GM21515 (cell line): ENCODE measurements around the gene SLCO3A1.

Experiments used
- ATAC-seq: cut with Tn5 transposase; IDR thresholded peaks from one replicate; pipeline ENCODE4 v1.9.1; 2021; ENCODE audit not compliant: unreplicated experiment

Gene SLCO3A1

DNA sequence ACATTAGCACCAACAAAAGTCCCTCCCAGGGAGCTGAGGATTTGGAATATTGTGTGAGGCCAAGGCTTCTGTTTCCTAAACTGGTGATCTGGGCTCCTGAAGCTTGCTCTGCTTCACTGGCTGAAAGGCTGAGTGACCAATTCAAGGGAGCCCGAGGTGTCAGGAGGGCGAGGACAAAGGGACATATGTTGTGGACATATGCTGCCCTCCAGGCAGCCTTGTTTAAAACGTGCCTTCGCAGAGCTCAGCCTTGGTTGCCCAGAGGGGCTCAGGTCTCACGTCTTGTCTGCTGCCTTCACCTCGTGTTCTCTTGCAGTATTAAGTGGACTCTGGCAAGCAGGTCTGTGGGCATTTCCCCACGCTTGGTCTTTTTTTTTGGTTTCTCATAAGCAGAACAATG, 7.0 kb downstream of the SLCO3A1 start:
- ATAC-seq = no peak

- ATAC-seq = no peak
These were observed 7.7 kb downstream of the SLCO3A1 start for GRCh38 chr15:91861223-91861622.

- ATAC-seq = no peak
These were observed 9.5 kb downstream of the SLCO3A1 start for GRCh38 chr15:91862891-91863504.

- no peak for ATAC-seq
These were observed 10.2 kb downstream of the SLCO3A1 start for GRCh38 chr15:91863621-91864255.

- no peak for ATAC-seq
These were observed 11.2 kb downstream of the SLCO3A1 start for GRCh38 chr15:91864664-91865063.

- no peak for ATAC-seq
These were observed 12.0 kb downstream of the SLCO3A1 start for GRCh38 chr15:91865486-91865885.

DNA sequence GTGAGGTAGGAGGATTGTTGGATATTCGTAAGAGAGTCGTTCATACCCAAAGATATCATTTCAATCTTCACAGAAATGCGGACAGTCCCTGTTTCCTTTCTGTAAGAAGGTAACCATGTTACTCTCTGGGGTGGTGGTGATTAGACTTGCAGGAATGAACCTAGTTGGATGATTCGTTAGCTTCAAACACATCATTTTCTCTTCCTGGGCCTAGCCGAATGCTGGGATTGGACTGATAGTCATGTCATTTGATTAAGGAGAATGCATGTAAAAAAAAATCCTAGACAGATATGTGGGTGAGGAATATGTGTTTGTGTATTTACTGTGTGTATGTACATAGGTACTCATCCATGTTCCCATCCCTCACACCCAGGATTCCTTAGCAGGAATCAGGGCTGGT, 12.4 kb downstream of the SLCO3A1 start:
- ATAC-seq = no peak

GRCh38 chr15:91866371-91866905, 12.9 kb downstream of the SLCO3A1 start:
- no peak for ATAC-seq

- no peak for ATAC-seq
These were observed 13.5 kb downstream of the SLCO3A1 start for GRCh38 chr15:91866971-91867372.

DNA sequence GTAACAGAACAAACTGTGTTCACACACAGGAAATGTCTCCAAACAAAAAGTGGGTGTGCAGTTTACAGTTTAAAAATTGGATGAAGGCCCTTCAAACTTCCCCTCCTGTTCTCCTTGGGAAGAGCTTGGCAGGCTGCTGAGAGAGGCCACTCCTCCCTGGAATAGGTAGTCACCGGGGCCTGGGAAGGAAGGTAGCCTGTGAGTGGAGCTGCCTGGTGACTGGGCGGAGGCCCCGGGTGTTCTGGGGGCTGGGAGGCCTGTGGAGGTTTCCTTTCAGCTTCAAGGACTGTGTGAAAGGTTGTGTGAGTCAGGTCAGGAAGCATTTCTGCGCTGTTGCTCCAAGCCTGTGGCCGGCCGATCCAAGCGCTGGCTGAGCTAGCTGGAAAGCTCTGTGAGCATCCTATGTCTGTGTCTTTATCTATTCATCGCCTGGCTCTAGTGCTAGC, 14.1 kb downstream of the SLCO3A1 start:
- no peak for ATAC-seq

- no peak for ATAC-seq
These were observed 17.5 kb downstream of the SLCO3A1 start for GRCh38 chr15:91870876-91871537.

DNA sequence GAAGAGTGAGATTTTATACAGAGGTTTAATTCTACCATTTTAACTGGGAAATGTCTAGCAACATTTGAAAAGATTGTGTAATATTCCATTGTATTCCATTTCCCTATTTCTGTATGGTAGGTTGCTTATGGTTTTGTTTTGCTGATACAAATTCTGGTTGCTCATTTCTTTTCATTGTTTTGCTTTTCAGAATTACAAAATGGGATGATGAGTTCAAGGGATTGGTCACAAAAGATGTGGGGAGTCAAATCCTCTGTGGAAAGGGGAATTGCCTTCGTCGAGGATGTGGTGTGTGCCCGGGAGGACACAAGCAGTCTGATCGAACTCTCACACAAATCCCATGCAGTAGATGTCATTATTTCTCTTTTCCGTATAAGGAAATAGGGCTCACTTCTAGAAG, 18.3 kb downstream of the SLCO3A1 start:
- no peak for ATAC-seq

GRCh38 chr15:91872356-91873137, 19.0 kb downstream of the SLCO3A1 start:
- no peak for ATAC-seq

DNA sequence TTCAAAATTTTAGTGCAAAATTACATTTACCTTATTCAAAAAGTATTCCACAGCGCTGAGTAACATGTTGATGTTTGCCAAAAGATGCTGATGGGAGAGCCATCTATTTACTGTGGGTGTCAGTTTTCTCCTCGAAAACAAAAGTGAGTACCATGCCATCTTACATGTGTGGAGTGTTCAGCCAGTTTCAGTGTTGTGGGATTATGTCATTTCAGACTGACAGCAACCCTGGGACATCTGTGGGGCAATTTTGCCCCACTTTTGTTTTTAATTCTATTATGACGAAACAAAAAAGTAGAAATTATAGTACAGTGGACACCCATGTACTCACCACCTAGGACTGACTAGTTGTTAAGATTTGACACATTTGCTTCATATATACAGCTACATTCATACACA, 19.6 kb downstream of the SLCO3A1 start:
- no peak for ATAC-seq

GRCh38 chr15:91874171-91874570, 20.7 kb downstream of the SLCO3A1 start:
- ATAC-seq = no peak

DNA sequence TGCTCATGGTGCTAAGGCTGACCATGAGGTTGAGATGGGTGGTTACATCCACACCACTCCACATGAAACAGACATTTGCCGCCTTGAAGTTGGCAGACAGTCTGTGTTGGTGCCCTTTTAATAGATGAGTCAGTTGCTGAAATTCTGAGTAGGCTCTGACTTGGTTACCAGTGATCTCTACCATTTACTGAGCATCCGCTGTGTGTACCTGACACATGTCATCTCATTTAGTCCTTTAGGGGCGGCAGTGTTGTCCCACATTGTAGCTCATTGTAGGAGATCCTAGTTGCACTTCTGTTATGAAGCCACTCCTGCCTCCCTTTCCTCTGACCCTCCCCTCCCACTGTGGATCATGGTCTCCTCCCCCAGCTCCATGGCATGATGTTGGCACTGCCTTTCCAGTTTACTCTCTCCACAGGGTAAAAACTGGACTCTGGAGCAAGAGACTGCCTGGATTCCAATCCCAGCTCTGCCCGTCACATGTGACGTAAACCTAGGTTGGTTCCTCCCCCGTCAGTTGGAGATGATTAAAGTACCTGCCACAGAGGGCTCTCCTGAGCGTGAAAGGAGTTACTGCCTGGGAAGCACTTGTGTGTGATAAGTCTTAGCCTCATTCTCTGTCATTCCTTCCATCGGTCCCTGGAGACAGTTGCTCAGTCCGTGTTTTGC, 21.6 kb downstream of the SLCO3A1 start:
- no peak for ATAC-seq

DNA sequence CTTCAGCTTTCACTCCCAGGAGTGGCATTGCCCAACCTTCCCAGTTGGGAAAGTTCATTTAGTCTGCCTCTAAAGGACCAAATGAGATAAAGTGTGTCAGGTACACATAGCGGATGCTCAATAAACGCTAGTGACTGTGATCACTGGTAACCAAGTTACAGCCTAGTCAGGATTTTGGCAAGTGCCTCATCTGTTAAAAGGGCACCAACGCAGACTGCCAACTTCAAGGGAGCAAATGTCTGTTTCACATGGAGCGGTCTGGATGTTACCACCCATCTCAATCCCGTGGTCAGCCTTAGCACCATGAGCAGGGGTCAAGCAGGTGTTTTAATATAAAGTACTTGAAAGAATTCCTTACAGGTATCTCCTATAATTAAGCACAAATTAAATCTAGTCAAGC, 22.7 kb downstream of the SLCO3A1 start:
- no peak for ATAC-seq

- ATAC-seq = no peak
These were observed 24.9 kb downstream of the SLCO3A1 start for GRCh38 chr15:91878319-91878870.

GRCh38 chr15:91879158-91879557, 25.6 kb downstream of the SLCO3A1 start:
- ATAC-seq = no peak

- ATAC-seq = no peak
These were observed 26.9 kb downstream of the SLCO3A1 start for GRCh38 chr15:91880373-91880772.
